ENCODE measurements around the gene FGF19.

The FGF19 gene

GRCh38 chr11:69664103-69664775 lies 39.6 kb downstream of the FGF19 start:
- no peak for DNase-seq (ENCODE audit: low spot score)
- no peak for TF ChIP-seq CTCF (IDR thresholded peaks at IDR 0.05; ENCODE audit: extremely low read depth, missing control alignments)

- TF ChIP-seq CTCF (IDR thresholded peaks at IDR 0.05; ENCODE audit: extremely low read depth, missing control alignments), result no peak
- DNase-seq (ENCODE audit: low spot score), result no peak
These were observed 40.5 kb downstream of the FGF19 start for GRCh38 chr11:69663326-69663725.

- no peak for TF ChIP-seq CTCF (IDR thresholded peaks at IDR 0.05; ENCODE audit: extremely low read depth, missing control alignments)
- DNase-seq (ENCODE audit: low spot score), result no peak
These were observed 41.0 kb downstream of the FGF19 start for GRCh38 chr11:69662806-69663205.

- no peak for DNase-seq (ENCODE audit: low spot score)
These were observed 41.7 kb downstream of the FGF19 start for GRCh38 chr11:69662021-69662698.

GRCh38 chr11:69661413-69661715 lies 42.5 kb downstream of the FGF19 start:
- DNase-seq (ENCODE audit: low spot score), result no peak

More at GRCh38 chr11:69662021-69662698, 41.7 kb downstream of the FGF19 start:
- no peak for TF ChIP-seq CTCF (IDR thresholded peaks at IDR 0.05; ENCODE audit: extremely low read depth, missing control alignments)

GRCh38 chr11:69660001-69660500 lies 43.8 kb downstream of the FGF19 start:
- no peak for DNase-seq (ENCODE audit: low spot score)
- no peak for TF ChIP-seq CTCF (IDR thresholded peaks at IDR 0.05; ENCODE audit: extremely low read depth, missing control alignments)

More at GRCh38 chr11:69661413-69661715, 42.5 kb downstream of the FGF19 start:
- no peak for TF ChIP-seq CTCF (IDR thresholded peaks at IDR 0.05; ENCODE audit: extremely low read depth, missing control alignments)

- DNase-seq (ENCODE audit: low spot score), result no peak
- TF ChIP-seq CTCF (IDR thresholded peaks at IDR 0.05; ENCODE audit: extremely low read depth, missing control alignments), result no peak
These were observed 44.2 kb downstream of the FGF19 start for GRCh38 chr11:69659591-69659990.
